Right atrium auricular region (tissue), 2 donors: ENCODE measurements around the gene STK17B. TPM values are rescaled to one million over a fixed set of nuclear protein-coding genes. Genes with fewer than 3 reads are reported as not detected.
A peak's percentile ranks its signal among the peaks of the same experiment; 100 is the strongest.

Source experiments
- DNase-seq: peaks from one replicate; pipeline ENCODE4 v3.0.0-alpha.2; 2019; ENCODE audit warnings: low spot score
- H3K27ac ChIP-seq, 2 donors: fragments of 200-600 bp; sonication (generic); 1 replicate in 1 of 2; 2 replicates in 1 of 2; pipeline ENCODE4 v1.5.1; 2016 to 2019
- H3K27me3 ChIP-seq, 2 donors: fragments of 200-600 bp; sonication (generic); one replicate each; pipeline versions ENCODE4 v1.5.1 to v1.6.0; 2017 to 2019
- H3K36me3 ChIP-seq: fragments of 200-600 bp; sonication (generic); one replicate; pipeline ENCODE4 v1.5.1; 2016
- H3K4me1 ChIP-seq, 2 donors: fragments of 200-600 bp; sonication (generic); one replicate each; pipeline versions ENCODE4 v1.5.1 to v1.6.0; 2017 to 2019
- H3K4me3 ChIP-seq, 2 donors: fragments of 200-600 bp; sonication (generic); 1 replicate in 1 of 2; 2 replicates in 1 of 2; pipeline ENCODE4 v1.5.1; 2017 to 2019; ENCODE audit warnings: mild to moderate bottlenecking in 1 of 2, moderate library complexity in 1 of 2
- H3K9me3 ChIP-seq, 2 donors: fragments of 200-600 bp; sonication (generic); one replicate each; pipeline ENCODE4 v1.5.1; 2019
- CTCF ChIP-seq, 2 donors: fragments of 200-600 bp; sonication (generic); IDR thresholded peaks; one replicate each; pipeline ENCODE4 v1.5.1; 2019; ENCODE audit warnings: antibody characterized with exemption in 2 of 2
- total RNA-seq, 2 donors: library from RNA; depleted of rRNA; stranded (reverse); fragments of >200 nt; gene quantifications; one replicate each; pipeline ENCODE4 v1.1.0, GENCODE V29; 2016

Gene STK17B
- total RNA-seq, 2 donors from 2014 or later = 6.7 to 7.9 TPM

- Histone ChIP-seq H3K4me1 (peaks cover 0 to 12% of the 10 kb centered on the region in 2 donors), H3K27ac (no peak overlapping the region), H3K4me3 (no peak overlapping the region), H3K27me3 (no peaks in the 10 kb centered on the region), H3K9me3 (no peaks in the 10 kb centered on the region), H3K36me3 (no peaks in the 10 kb centered on the region)
- DNase-seq = no peak
- no peak for TF ChIP-seq CTCF (IDR thresholded peaks at IDR 0.05)
Observed at GRCh38 chr2:196173505-196173904, 2.1 kb upstream of the STK17B start.

GRCh38 chr2:196172951-196173350 is 1.6 kb upstream of the STK17B start:
- Histone ChIP-seq H3K36me3 (no peaks in the 10 kb centered on the region), H3K4me1 (peaks cover 0 to 16% of the 10 kb centered on the region in 2 donors), H3K27me3 (no peaks in the 10 kb centered on the region), H3K27ac (no peak overlapping the region), H3K4me3 (no peak overlapping the region), H3K9me3 (no peaks in the 10 kb centered on the region)
- DNase-seq = no peak
- TF ChIP-seq CTCF (IDR thresholded peaks at IDR 0.05) = no peak

- H3K36me3 ChIP-seq = no peaks in the 10 kb centered on the region
- H3K4me1 ChIP-seq = peaks cover 0 to 23% of the 10 kb centered on the region in 2 donors
- H3K9me3 ChIP-seq = no peaks in the 10 kb centered on the region
- DNase-seq = no peak
- H3K27me3 ChIP-seq = no peaks in the 10 kb centered on the region
- TF ChIP-seq CTCF (IDR thresholded peaks at IDR 0.05) = no peak
- H3K27ac ChIP-seq = peak overlapping the region; percentile 24 to 57
- peak overlapping the region; percentile 89 to 93 for H3K4me3 ChIP-seq
Observed at GRCh38 chr2:196171946-196172345, 568 bp upstream of the STK17B start.

GRCh38 chr2:196170606-196171247 is 651 bp downstream of the STK17B start:
- Histone ChIP-seq H3K27ac (peak overlapping the region; percentile 89 to 91), H3K4me3 (peak overlapping the region; percentile 89 to 93), H3K9me3 (no peaks in the 10 kb centered on the region), H3K36me3 (no peaks in the 10 kb centered on the region), H3K27me3 (no peaks in the 10 kb centered on the region), H3K4me1 (peaks cover 0 to 23% of the 10 kb centered on the region in 2 donors)
- no peak for TF ChIP-seq CTCF (IDR thresholded peaks at IDR 0.05)
- no peak for DNase-seq

GRCh38 chr2:196170213-196170605 is 1.2 kb downstream of the STK17B start:
- peaks cover 0 to 23% of the 10 kb centered on the region in 2 donors for H3K4me1 ChIP-seq
- H3K9me3 ChIP-seq = no peaks in the 10 kb centered on the region
- H3K36me3 ChIP-seq = no peaks in the 10 kb centered on the region
- no peaks in the 10 kb centered on the region for H3K27me3 ChIP-seq
- H3K27ac ChIP-seq = peak overlapping the region; percentile 89 to 91
- no peak for DNase-seq
- no peak for TF ChIP-seq CTCF (IDR thresholded peaks at IDR 0.05)
- peak overlapping the region; percentile 89 to 93 for H3K4me3 ChIP-seq

- H3K36me3 ChIP-seq = no peaks in the 10 kb centered on the region
- peak overlapping the region; percentile 89 to 93 for H3K4me3 ChIP-seq
- TF ChIP-seq CTCF (IDR thresholded peaks at IDR 0.05) = no peak
- H3K27me3 ChIP-seq = no peaks in the 10 kb centered on the region
- no peak overlapping the region for H3K27ac ChIP-seq
- DNase-seq = no peak
- no peaks in the 10 kb centered on the region for H3K9me3 ChIP-seq
- peaks cover 0 to 23% of the 10 kb centered on the region in 2 donors for H3K4me1 ChIP-seq
Observed at GRCh38 chr2:196169516-196169915, 1.9 kb downstream of the STK17B start.
